VCaP (cell line): Measurements from ENCODE around the gene SLC39A9.

Experiments used
- H3K27ac ChIP-seq: fragments of 450-650 bp; 2 replicates; pipeline ENCODE4 v1.5.1; 2017
- CTCF ChIP-seq: fragments of 450-650 bp; conservative IDR thresholded peaks from 2 replicates; pipeline ENCODE4 v1.5.1; 2017; ENCODE audit warnings: mild to moderate bottlenecking, moderate library complexity

Gene SLC39A9

GRCh38 chr14:69370061-69370460 is 28.4 kb upstream of the SLC39A9 start:
- H3K27ac ChIP-seq = no peak overlapping the region
- TF ChIP-seq CTCF = no peak

GRCh38 chr14:69372146-69372545 is 26.3 kb upstream of the SLC39A9 start:
- H3K27ac ChIP-seq = no peak overlapping the region
- TF ChIP-seq CTCF = no peak

GRCh38 chr14:69373104-69373503 is 25.4 kb upstream of the SLC39A9 start:
- H3K27ac ChIP-seq = no peak overlapping the region
- no peak for TF ChIP-seq CTCF

GRCh38 chr14:69374235-69374634 is 24.3 kb upstream of the SLC39A9 start:
- TF ChIP-seq CTCF = no peak
- no peak overlapping the region for H3K27ac ChIP-seq

GRCh38 chr14:69375182-69375581 is 23.3 kb upstream of the SLC39A9 start:
- no peak for TF ChIP-seq CTCF

GRCh38 chr14:69375722-69376121 is 22.8 kb upstream of the SLC39A9 start:
- no peak for TF ChIP-seq CTCF
- H3K27ac ChIP-seq = no peak overlapping the region

More at GRCh38 chr14:69375182-69375581, 23.3 kb upstream of the SLC39A9 start:
- no peak overlapping the region for H3K27ac ChIP-seq

- H3K27ac ChIP-seq = no peak overlapping the region
- no peak for TF ChIP-seq CTCF
These were observed 22.1 kb upstream of the SLC39A9 start for GRCh38 chr14:69376439-69376838.

- no peak for TF ChIP-seq CTCF
- no peak overlapping the region for H3K27ac ChIP-seq
These were observed 20.2 kb upstream of the SLC39A9 start for GRCh38 chr14:69378274-69378673.
